HG02884 (cell line): ENCODE results near the gene PCSK1N.
"Not testable (repeated sequence)": the region's sequence is repeated elsewhere in the genome, so short reads cannot be mapped to it uniquely, and the experiment has no call there.

Experiments
- ATAC-seq: cut with Tn5 transposase; IDR thresholded peaks from one replicate; pipeline ENCODE4 v1.9.1; 2021; ENCODE audit warnings: mild to moderate bottlenecking, moderate library complexity; ENCODE audit not compliant: unreplicated experiment

Gene PCSK1N

GRCh38 chrX:48835524-48836329 lies at the start of gene PCSK1N:
Gene PCSK1N, minus strand, starts transcription at chrX:48835610. Its CDS starts 78 bp downstream, at chrX:48835532.
- ATAC-seq: no peak

DNA sequence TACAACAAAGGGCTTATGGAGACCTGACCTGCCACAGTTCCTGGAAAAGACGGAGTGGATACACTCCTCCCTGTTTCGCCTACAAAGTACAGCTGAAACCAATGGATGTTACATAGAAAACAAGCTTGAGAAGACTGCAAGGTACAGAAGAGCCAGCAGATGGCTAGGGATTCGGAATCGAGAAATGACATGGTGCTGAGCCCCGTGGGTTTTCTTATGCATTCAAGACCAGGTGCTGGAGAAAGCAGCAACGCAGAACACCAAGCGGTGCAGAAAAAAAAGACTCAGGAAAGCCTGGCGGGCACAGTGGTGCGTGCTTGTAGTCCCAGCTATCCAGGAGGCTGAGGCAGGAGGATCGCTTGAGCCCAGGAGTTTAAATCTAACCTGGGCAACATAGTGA lies 48.3 kb upstream of the PCSK1N start:
- ATAC-seq: no peak

DNA sequence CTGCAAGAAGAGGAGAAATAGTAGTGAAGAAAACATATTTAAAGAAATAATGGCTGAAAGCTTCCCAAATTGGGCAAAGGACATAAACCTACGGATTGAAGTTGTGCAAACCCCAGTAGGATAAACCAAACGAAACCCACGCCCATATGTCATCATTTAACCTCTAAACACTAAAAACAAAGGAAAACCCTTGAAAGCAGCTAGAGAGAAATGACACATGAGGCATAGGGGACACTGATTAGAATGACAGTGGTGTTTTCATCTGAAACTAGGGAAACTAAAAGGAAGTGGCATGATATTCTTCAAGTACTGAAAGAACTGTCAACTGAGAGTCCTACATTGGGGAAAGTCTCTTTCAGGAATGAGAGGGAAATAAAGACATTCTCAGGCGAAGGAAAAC lies 41.5 kb upstream of the PCSK1N start:
- ATAC-seq: not testable (repeated sequence)

DNA sequence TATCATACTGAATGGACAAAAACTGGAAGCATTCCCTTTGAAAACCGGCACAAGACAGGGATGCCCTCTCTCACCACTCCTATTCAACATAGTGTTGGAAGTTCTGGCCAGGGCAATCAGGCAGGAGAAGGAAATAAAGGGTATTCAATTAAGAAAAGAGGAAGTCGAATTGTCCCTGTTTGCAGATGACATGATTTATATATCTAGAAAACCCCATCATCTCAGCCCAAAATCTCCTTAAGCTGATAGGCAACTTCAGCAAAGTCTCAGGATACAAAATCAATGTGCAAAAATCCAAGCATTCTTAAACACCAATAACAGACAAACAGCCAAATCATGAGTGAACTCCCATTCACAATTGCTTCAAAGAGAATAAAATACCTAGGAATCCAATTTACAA lies 36.6 kb upstream of the PCSK1N start:
- ATAC-seq: not testable (repeated sequence)

DNA sequence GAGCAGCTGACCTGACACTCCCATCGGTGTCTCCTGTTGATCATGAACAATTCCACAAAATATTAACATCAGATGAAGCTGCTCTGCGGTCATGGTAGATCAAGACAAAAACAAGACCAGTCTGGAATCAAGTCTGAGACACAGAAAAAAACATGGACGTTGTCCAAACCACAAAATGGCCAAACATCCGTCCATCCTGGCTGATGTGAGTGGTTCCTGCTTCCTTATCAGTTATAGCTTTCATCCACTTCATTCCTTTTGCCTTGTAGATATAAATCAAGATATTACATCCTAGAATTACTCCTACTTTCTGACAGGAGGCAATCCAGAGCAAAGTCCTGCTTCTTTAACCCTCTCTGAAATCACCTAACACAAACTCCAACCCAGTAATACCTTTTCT lies 28.8 kb upstream of the PCSK1N start:
- no peak for ATAC-seq

GRCh38 chrX:48854898-48855297 lies 19.5 kb upstream of the PCSK1N start:
- no peak for ATAC-seq

GRCh38 chrX:48854121-48854804 lies 18.9 kb upstream of the PCSK1N start:
- not testable (repeated sequence) for ATAC-seq

DNA sequence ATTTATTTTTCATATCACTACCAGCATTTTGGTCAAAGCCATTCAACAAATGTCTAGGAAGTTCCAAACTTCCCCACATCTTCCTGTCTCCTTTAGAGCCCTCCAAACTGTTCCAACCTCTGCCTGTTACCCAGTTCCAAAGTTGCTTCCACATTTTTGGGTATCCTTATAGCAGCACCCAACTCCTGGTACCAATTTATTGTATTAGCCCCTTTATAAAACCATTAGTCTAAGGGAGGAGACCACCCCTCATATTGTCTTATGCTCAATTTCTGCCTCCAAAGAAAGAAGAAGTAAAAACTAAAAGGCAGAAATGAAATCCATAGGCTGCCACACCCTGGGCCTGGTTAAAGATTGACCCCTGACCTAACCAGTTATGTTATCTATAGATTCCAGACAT lies 18.1 kb upstream of the PCSK1N start:
- ATAC-seq: not testable (repeated sequence)

DNA sequence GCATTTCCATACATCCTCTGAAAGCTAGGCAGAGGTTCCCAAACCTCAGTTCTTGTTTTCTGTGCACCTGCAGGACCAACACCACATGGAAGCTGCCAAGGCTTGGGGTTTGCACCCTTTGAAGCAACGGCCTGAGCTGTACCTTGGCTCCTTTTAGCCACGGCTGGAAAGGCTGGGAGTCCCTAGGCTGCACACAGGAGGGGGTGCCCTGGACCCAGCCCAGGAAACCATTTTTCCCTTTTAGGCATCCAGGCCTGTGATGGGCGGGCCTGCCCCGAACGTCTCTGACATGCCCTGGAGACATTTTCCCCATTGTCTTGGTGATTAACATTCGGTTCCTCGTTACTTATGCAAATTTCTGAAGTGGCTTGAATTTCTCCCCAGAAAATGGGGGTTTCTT lies 17.4 kb upstream of the PCSK1N start:
- no peak for ATAC-seq

DNA sequence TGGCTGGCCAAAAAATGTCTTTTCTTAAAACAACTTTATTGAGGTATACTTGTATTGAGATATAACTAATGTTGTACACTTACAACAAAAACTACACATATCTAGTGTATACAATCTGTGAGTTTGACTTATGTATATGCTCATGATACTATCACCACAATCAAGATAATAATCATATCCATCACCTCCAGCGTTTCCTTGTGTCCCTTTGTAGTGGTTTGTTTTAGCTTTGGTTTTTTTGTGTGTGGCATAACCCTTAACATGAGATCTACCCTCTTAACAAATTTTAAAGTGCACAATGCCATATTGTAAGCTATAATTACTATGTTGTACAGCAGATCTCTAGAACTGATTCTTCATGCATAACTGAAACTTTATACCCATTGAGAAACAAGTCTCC lies 13.4 kb upstream of the PCSK1N start:
- ATAC-seq: no peak

- ATAC-seq: no peak
Measured at GRCh38 chrX:48839686-48840085, 4.3 kb upstream of the PCSK1N start.

DNA sequence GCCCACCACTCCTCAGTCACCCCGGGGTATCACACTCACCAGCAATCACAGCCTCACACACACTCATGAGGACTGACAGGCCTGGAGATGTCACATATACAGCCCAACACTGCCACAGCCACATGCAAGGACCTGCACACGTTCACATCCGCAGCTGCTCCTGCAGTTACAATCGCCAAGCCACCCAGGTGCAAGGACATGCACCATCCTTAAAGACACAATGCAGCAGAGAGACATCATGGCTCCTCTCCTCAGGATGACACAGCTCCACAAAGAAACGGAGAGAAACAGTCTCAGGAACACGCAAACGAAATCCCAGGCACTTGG lies 1.1 kb downstream of the PCSK1N start:
- no peak for ATAC-seq

DNA sequence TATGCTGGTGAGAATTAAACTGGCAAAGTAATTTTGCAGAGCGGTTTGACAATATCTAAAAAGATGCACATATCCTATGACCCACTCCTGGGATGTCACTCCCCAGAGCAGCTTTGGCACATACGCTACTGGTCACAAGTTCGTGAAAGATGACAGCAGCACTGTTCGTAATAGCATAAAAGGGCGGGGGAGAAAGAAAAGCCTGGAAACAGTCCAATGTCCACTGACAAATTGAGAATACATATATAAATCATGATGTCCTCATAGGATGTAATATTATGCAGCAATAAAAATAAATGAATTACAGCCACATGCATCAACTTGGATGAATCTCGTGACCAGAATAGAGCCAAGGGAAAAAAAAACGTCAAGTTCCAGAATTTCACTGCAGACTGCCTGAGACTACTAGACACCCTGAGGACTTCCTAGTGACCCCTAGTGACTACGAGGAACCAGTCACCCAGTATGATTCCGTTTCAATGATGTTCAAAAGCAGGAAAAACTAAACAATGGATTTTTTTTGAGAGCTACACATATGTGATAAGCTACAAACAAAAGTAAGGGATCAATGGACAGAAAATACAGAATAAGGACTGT lies 1.8 kb downstream of the PCSK1N start:
- no peak for ATAC-seq

- ATAC-seq: no peak
Measured at GRCh38 chrX:48831909-48832291, 3.5 kb downstream of the PCSK1N start.

GRCh38 chrX:48831136-48831908 lies 4.1 kb downstream of the PCSK1N start:
- ATAC-seq: no peak

DNA sequence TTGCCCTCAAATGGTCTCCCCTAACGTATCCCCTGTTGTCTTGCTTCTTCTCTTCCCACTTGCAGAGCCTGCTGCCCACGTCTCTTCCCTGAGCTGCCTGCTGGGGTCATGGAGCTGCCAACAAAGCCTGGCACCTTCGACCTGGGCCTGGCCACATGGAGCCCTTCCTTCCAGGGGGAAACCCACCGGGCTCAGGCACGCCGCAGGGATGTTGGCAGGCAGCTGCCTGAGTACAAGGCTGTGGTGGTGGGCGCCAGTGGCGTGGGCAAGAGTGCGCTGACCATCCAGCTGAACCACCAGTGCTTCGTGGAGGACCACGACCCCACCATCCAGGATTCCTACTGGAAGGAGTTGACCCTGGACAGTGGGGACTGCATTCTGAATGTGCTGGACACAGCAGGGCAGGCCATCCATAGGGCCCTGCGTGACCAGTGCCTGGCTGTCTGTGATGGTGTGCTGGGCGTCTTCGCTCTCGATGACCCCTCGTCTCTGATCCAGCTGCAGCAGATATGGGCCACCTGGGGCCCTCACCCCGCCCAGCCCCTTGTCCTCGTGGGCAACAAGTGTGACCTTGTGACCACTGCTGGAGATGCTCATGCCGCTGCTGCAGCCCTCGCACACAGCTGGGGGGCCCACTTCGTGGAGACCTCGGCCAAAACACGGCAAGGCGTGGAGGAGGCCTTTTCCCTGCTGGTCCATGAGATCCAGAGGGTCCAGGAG lies 6.2 kb downstream of the PCSK1N start:
- ATAC-seq: no peak

DNA sequence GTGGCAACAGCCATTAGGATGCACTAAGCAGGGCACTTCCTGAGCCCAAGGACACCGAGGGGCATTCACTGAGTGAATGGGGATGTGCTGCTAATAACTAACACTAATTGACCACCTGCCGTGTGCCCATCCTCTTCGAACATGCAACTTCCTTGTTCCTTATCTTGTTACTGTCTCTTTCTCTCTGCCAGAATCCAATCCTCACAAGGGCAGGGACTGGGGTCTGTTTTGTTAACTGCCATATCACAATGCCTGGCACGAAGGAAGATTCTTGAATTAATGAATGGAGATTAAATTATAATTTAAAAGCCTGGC lies 7.8 kb downstream of the PCSK1N start:
- ATAC-seq: no peak

DNA sequence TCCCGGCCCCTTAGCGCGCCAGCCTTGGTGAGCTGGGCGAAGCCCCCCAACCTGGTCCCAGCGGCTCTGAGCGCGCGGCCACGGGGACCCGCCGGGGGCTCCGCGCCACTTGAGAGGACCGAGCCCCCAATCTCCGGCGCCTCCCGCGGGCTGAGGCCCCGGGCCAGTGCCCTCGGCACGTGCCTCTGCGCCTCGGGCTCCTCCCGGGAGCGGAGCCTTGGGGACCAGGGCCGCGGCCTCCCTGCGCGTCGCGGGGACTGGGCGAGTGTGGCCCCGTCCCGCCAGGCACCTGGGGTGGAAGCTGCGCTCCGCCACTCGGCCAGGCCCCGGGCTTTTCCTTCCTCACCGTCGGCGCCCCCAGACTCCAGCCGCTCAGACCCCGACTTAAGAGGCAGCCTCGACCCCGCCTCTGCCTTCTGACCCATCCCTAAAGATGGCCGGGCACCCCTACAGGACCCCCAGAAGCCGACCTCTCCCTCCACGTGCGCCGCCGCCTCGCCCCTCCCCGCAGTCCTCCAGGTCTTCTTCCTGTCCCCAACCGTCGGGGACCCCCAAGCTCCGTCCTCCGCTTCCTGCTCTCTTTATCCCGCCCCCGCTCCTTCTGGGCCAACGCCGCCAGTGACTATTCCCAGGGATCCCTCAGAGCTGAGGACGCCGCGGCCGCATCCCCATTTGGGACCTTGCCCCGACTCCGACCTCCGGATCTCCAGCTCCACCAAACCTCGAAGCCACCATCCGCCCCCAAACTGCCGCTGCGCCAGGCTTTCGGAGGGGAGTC lies 8.3 kb downstream of the PCSK1N start:
- no peak for ATAC-seq

- ATAC-seq: no peak
Measured at GRCh38 chrX:48826135-48826875, 9.1 kb downstream of the PCSK1N start, which contains the start of gene ERAS. Gene ERAS, plus strand, starts transcription at chrX:48826513. Its CDS starts 2,611 bp downstream, at chrX:48829124.
